ENCODE data around the gene CNST. TPM values are rescaled to one million over a fixed set of nuclear protein-coding genes. Genes with fewer than 3 reads are reported as not detected.
A peak's percentile ranks its signal among the peaks of the same experiment; 100 is the strongest.

The CNST gene
- total and polyA plus RNA-seq, 2 of the 13 experiments (the other 11 are each of a cell fraction or from before 2014, with no cell fraction given): 6.3 to 12.4 TPM

DNA sequence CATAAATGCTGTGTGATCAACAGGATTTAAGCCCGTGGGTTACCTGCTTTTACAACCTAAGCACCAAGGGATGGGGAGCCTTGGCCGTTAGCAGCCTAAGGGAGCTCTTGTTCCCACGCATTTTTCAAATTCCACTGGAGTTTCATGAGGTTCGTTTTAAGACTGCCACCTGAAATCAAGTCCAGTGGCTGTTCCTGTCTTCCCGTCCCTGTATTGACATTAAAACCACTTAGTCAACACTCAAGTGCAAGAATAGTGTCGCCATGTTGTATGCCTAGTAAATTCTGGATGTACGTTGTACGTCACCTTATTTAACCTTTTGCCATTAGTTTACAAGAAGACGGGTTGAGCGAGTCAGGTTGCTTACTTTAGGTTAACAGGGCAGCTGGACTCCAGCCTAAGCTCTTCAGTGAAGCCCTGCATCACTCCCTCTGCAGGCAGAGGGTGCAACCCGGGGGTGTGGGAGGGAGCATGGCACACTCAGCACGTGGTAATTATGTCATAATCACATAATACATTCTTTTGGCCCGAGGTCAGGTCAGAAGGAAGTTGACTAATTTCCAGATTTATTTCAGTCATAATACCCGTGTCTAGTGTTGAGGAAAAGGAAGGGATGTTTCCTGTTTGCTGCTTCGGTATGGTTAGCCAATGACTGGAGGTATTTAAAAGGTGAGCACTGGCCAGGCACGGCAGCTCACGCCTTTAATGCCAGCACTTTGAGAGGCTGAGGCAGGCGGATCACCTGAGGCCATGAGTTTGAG lies 42.5 kb downstream of the CNST start (continued):
- no peak for TF ChIP-seq CENPT (CRISPR knock-in tag; IDR thresholded peaks at IDR 0.05; ENCODE audit: low read depth)
- TF ChIP-seq, protein P1, sequence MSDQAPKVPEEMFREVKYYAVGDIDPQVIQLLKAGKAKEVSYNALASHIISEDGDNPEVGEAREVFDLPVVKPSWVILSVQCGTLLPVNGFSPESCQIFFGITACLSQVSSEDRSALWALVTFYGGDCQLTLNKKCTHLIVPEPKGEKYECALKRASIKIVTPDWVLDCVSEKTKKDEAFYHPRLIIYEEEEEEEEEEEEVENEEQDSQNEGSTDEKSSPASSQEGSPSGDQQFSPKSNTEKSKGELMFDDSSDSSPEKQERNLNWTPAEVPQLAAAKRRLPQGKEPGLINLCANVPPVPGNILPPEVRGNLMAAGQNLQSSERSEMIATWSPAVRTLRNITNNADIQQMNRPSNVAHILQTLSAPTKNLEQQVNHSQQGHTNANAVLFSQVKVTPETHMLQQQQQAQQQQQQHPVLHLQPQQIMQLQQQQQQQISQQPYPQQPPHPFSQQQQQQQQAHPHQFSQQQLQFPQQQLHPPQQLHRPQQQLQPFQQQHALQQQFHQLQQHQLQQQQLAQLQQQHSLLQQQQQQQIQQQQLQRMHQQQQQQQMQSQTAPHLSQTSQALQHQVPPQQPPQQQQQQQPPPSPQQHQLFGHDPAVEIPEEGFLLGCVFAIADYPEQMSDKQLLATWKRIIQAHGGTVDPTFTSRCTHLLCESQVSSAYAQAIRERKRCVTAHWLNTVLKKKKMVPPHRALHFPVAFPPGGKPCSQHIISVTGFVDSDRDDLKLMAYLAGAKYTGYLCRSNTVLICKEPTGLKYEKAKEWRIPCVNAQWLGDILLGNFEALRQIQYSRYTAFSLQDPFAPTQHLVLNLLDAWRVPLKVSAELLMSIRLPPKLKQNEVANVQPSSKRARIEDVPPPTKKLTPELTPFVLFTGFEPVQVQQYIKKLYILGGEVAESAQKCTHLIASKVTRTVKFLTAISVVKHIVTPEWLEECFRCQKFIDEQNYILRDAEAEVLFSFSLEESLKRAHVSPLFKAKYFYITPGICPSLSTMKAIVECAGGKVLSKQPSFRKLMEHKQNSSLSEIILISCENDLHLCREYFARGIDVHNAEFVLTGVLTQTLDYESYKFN (CRISPR knock-in tag; conservative IDR thresholded peaks at IDR 0.05): 0 out of 2 replicates have a peak, but pooled peaks have one; percentile 17

DNA sequence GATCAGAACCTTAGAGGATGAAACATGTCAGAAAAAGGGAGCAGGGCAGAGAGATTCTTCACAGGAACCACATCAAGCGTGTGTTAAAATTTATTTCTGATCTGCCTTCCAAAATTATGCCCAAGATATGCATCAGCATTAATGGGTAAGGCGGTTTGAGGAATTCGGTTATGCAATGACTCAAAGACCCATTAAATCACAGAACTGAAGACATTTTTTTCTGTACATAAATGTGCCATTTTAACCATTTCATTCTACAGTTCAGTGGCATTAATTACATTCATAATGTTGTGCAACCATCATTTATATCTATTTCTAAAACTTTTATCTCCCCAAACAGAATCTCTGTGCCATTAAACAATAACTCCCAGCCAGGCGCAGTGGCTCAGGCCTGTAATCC lies 43.4 kb downstream of the CNST start:
- Histone ChIP-seq H4K20me1 (ENCODE audit: insufficient read depth, low read length) (no peaks in the 10 kb centered on the region), H2AFZ (ENCODE audit: low read length) (no peak overlapping the region), H3K4me3 (replicated peaks in 1 of 3; ENCODE audit: insufficient read depth in 1 of 3, low read depth in 2 of 3, low read length in 3 of 3) (no peak overlapping the region), H3K27ac (ENCODE audit: extremely low read length, insufficient read depth, low read length) (no peak overlapping the region), H3K4me2 (ENCODE audit: low read depth, low read length) (no peak overlapping the region), H3K36me3 (replicated peaks in 1 of 2; ENCODE audit: control insufficient read depth in 1 of 2, insufficient read depth in 2 of 2, low read length in 2 of 2) (no peaks in the 10 kb centered on the region; a peak in 1 of 5 replicates), H3K79me2 (ENCODE audit: insufficient read depth, low read length) (peaks cover 4% of the 10 kb centered on the region), H3K9me3 (ENCODE audit: low read length) (no peaks in the 10 kb centered on the region), H3K9ac (ENCODE audit: insufficient read depth, low read depth, low read length) (no peak overlapping the region), H3K27me3 (ENCODE audit: control insufficient read depth in 1 of 2, insufficient read depth in 2 of 2, low read length in 2 of 2) (no peaks in the 10 kb centered on the region), H3K4me1 (ENCODE audit: insufficient read depth, low read length) (peaks cover 14% of the 10 kb centered on the region)
- WGBS (ENCODE audit: low lambda C conversion rate): 96% methylated on average over 4 of the region's 4 CpGs
- no peak for FAIRE-seq
- no peak for DNase-seq (ENCODE audit: low spot score)
- ChIA-PET CTCF (ENCODE audit: low intra/inter-chr PET ratio, low total read pairs) (no interaction called here), POLR2A (no interaction called here)
- intact Hi-C loops (cut with micrococcal nuclease; ENCODE audit: unreplicated experiment): no loop called here
- no peak for ATAC-seq
- in situ Hi-C loops (cut with HindIII; ENCODE audit: extremely low pct_ligation_motif_present, low pct_unique_long_range_greater_than_20kb): no loop called here
- BruUV-seq (replicated peaks): no TSS peak
- TF ChIP-seq ZNF761 (CRISPR knock-in tag; conservative IDR thresholded peaks at IDR 0.05) (no peak), NFKBIZ (CRISPR knock-in tag; IDR thresholded peaks at IDR 0.05) (no peak), ZBTB42 (CRISPR knock-in tag; IDR thresholded peaks at IDR 0.05) (no peak), ZNF883 (CRISPR knock-in tag; IDR thresholded peaks at IDR 0.05; ENCODE audit: not compliant biosample characterization) (no peak), GPN1 (CRISPR knock-in tag; IDR thresholded peaks at IDR 0.05; ENCODE audit: borderline replicate concordance) (no peak), ZNF30 (CRISPR knock-in tag; IDR thresholded peaks at IDR 0.05) (no peak), NPAS2 (CRISPR knock-in tag; IDR thresholded peaks at IDR 0.05; ENCODE audit: borderline replicate concordance) (no peak)
- TF ChIP-seq, protein P2, sequence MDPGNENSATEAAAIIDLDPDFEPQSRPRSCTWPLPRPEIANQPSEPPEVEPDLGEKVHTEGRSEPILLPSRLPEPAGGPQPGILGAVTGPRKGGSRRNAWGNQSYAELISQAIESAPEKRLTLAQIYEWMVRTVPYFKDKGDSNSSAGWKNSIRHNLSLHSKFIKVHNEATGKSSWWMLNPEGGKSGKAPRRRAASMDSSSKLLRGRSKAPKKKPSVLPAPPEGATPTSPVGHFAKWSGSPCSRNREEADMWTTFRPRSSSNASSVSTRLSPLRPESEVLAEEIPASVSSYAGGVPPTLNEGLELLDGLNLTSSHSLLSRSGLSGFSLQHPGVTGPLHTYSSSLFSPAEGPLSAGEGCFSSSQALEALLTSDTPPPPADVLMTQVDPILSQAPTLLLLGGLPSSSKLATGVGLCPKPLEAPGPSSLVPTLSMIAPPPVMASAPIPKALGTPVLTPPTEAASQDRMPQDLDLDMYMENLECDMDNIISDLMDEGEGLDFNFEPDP (CRISPR knock-in tag; conservative IDR thresholded peaks at IDR 0.05): no peak
- TF ChIP-seq, protein P3, sequence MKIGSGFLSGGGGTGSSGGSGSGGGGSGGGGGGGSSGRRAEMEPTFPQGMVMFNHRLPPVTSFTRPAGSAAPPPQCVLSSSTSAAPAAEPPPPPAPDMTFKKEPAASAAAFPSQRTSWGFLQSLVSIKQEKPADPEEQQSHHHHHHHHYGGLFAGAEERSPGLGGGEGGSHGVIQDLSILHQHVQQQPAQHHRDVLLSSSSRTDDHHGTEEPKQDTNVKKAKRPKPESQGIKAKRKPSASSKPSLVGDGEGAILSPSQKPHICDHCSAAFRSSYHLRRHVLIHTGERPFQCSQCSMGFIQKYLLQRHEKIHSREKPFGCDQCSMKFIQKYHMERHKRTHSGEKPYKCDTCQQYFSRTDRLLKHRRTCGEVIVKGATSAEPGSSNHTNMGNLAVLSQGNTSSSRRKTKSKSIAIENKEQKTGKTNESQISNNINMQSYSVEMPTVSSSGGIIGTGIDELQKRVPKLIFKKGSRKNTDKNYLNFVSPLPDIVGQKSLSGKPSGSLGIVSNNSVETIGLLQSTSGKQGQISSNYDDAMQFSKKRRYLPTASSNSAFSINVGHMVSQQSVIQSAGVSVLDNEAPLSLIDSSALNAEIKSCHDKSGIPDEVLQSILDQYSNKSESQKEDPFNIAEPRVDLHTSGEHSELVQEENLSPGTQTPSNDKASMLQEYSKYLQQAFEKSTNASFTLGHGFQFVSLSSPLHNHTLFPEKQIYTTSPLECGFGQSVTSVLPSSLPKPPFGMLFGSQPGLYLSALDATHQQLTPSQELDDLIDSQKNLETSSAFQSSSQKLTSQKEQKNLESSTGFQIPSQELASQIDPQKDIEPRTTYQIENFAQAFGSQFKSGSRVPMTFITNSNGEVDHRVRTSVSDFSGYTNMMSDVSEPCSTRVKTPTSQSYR (CRISPR knock-in tag; IDR thresholded peaks at IDR 0.05; ENCODE audit: borderline replicate concordance): no peak
- TF ChIP-seq, protein P4, sequence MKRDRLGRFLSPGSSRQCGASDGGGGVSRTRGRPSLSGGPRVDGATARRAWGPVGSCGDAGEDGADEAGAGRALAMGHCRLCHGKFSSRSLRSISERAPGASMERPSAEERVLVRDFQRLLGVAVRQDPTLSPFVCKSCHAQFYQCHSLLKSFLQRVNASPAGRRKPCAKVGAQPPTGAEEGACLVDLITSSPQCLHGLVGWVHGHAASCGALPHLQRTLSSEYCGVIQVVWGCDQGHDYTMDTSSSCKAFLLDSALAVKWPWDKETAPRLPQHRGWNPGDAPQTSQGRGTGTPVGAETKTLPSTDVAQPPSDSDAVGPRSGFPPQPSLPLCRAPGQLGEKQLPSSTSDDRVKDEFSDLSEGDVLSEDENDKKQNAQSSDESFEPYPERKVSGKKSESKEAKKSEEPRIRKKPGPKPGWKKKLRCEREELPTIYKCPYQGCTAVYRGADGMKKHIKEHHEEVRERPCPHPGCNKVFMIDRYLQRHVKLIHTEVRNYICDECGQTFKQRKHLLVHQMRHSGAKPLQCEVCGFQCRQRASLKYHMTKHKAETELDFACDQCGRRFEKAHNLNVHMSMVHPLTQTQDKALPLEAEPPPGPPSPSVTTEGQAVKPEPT (CRISPR knock-in tag; IDR thresholded peaks at IDR 0.05; ENCODE audit: low read depth): no peak

All from HepG2 (cell line).